A673 (cell line): ENCODE data around the gene DIPK1C. TPM values are rescaled to one million over a fixed set of nuclear protein-coding genes. Genes with fewer than 3 reads are reported as not detected.

Source experiments
- BruUV-seq: library from RNA; stranded (reverse); fragments of 400-500 nt; replicated peaks from 2 replicates; lab custom pipeline; 2021; lab: Mats Ljungman, UMichigan
- CTCF ChIA-PET: fragments of 300-600 bp; sonication (Branson Sonifier 250); formaldehyde crosslinking; loops from one replicate; lab custom pipeline; 2022; ENCODE audit warnings: antibody characterized with exemption; lab: Charles Lee
- POLR2A ChIA-PET: fragments of 300-600 bp; sonication (Branson Sonifier 250); formaldehyde crosslinking; loops from one replicate; lab custom pipeline; 2022; ENCODE audit warnings: antibody characterized with exemption; ENCODE audit not compliant: low non-redundant PET; lab: Charles Lee
- DNase-seq: peaks from one replicate; pipeline ENCODE4 v3.0.0-alpha.2; 2015; ENCODE audit warnings: low spot score
- H3K27ac ChIP-seq: fragments of 200-600 bp; sonication (generic); 2 replicates; pipeline ENCODE4 v1.5.1; 2016; ENCODE audit warnings: mixed run types, low read depth, mild to moderate bottlenecking, mixed read lengths, antibody characterized with exemption, low read length; ENCODE audit not compliant: poor library complexity, severe bottlenecking
- H3K27me3 ChIP-seq: fragments of 200-600 bp; sonication (generic); replicated peaks from 2 replicates; pipeline ENCODE4 v1.6.1; 2017; ENCODE audit warnings: mixed run types, low read depth, mild to moderate bottlenecking, mixed read lengths, antibody characterized with exemption, low read length; ENCODE audit not compliant: insufficient read depth, poor library complexity
- H3K36me3 ChIP-seq: fragments of 200-600 bp; sonication (generic); 2 replicates; pipeline ENCODE4 v1.6.1; 2016; ENCODE audit warnings: mixed run types, mild to moderate bottlenecking, mixed read lengths, antibody characterized with exemption, low read length; ENCODE audit not compliant: insufficient read depth, poor library complexity, severe bottlenecking
- H3K4me1 ChIP-seq: fragments of 200-600 bp; sonication (generic); 2 replicates; pipeline ENCODE4 v1.6.1; 2017; ENCODE audit warnings: mixed run types, mild to moderate bottlenecking, mixed read lengths, antibody characterized with exemption, low read length; ENCODE audit not compliant: insufficient read depth, poor library complexity, severe bottlenecking
- H3K4me3 ChIP-seq: fragments of 200-600 bp; sonication (generic); 2 replicates; pipeline ENCODE4 v1.5.1; 2016; ENCODE audit warnings: low read depth, mixed run types, mild to moderate bottlenecking, mixed read lengths, low read length; ENCODE audit not compliant: poor library complexity, severe bottlenecking
- H3K9me3 ChIP-seq: fragments of 200-600 bp; sonication (generic); 2 replicates; pipeline ENCODE4 v1.6.1; 2016; ENCODE audit warnings: mixed run types, low read depth, mild to moderate bottlenecking, mixed read lengths, antibody characterized with exemption, low read length; ENCODE audit not compliant: poor library complexity, severe bottlenecking
- CTCF ChIP-seq: fragments of 300-800, 200-600 bp; sonication (generic); conservative IDR thresholded peaks from 2 replicates; pipeline ENCODE4 v1.5.1; 2017; ENCODE audit warnings: low read depth, mild to moderate bottlenecking, antibody characterized with exemption, low read length, moderate library complexity, mixed read lengths
- EZH2 ChIP-seq: fragments of 200-600 bp; sonication (generic); IDR thresholded peaks from 2 replicates; pipeline ENCODE4 v1.6.1; 2017; ENCODE audit warnings: borderline replicate concordance, low read depth, mild to moderate bottlenecking, mixed read lengths, antibody characterized with exemption, low read length; ENCODE audit not compliant: poor library complexity, severe bottlenecking
- intact Hi-C: fragments of 100-400 bp; cut with micrococcal nuclease; formaldehyde crosslinking; loops from one replicate; pipeline ENCODE4 v1.10.0; 2022; ENCODE audit not compliant: unreplicated experiment
- total RNA-seq: library from RNA; stranded (reverse); gene quantifications from 2 replicates; pipeline ENCODE4 v1.2.3, GENCODE V29; 2021

DIPK1C gene
- total RNA-seq, 1 experiment from 2014 or later, result not detected

- no TSS peak for BruUV-seq
- CTCF ChIA-PET, result no interaction called here
These were observed 29.5 kb downstream of the DIPK1C start for GRCh38 chr18:74427442-74428112.

GRCh38 chr18:74425876-74426275 is 31.2 kb downstream of the DIPK1C start:
- H3K4me1 ChIP-seq, result peaks cover 5% of the 10 kb centered on the region
- TF ChIP-seq CTCF (no peak), EZH2 (no peak)
- H3K27me3 ChIP-seq, result no peaks in the 10 kb centered on the region
- ChIA-PET CTCF (no interaction called here), POLR2A (no interaction called here)
- intact Hi-C loops, result no loop called here
- H3K36me3 ChIP-seq, result no peaks in the 10 kb centered on the region
- DNase-seq, result no peak
- no peak overlapping the region for H3K4me3 ChIP-seq
- H3K27ac ChIP-seq, result no peak overlapping the region
- no TSS peak for BruUV-seq
- peaks cover 8% of the 10 kb centered on the region for H3K9me3 ChIP-seq

More at GRCh38 chr18:74427442-74428112, 29.5 kb downstream of the DIPK1C start:
- TF ChIP-seq CTCF (no peak), EZH2 (no peak)
- DNase-seq, result no peak
- Histone ChIP-seq H3K36me3 (no peaks in the 10 kb centered on the region), H3K4me3 (no peak overlapping the region), H3K4me1 (peaks cover 10% of the 10 kb centered on the region), H3K9me3 (peaks cover 8% of the 10 kb centered on the region), H3K27me3 (no peaks in the 10 kb centered on the region), H3K27ac (no peak overlapping the region)
- POLR2A ChIA-PET, result no interaction called here
- intact Hi-C loops, result no loop called here

DNA sequence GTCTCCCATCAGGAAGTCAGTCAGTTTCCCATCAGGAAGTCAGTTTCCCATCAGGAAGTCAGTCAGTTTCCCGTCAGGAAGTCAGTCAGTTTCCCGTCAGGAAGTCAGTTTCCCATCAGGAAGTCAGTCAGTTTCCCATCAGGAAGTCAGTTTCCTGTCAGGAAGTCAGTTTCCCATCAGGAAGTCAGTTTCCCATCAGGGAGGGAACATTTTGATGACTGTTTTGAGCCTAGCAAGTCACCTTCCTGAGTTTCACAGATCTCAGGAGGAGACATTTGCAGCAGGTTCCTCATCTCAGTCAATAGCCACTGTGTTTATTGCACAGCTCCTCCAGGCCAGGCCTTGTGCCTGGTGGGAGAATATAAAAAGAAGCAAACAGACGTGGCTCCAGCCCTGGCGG is 31.9 kb downstream of the DIPK1C start:
- POLR2A ChIA-PET, result no interaction called here
- H3K9me3 ChIP-seq, result peaks cover 8% of the 10 kb centered on the region
- DNase-seq, result peak; percentile 65
- no peaks in the 10 kb centered on the region for H3K36me3 ChIP-seq
- no TSS peak for BruUV-seq
- TF ChIP-seq EZH2 (no peak), CTCF (no peak)
- no peak overlapping the region for H3K27ac ChIP-seq
- H3K27me3 ChIP-seq, result no peaks in the 10 kb centered on the region
- CTCF ChIA-PET, result no interaction called here
- intact Hi-C loops, result no loop called here
- no peak overlapping the region for H3K4me3 ChIP-seq
- H3K4me1 ChIP-seq, result no peaks in the 10 kb centered on the region
